OCI-LY1 (cell line): Measurements from ENCODE around the gene SLC12A7.

Source experiments
- H2AFZ ChIP-seq: fragments of 200-600 bp; sonication (generic), shearing (Covaris generic); 2 replicates; pipeline ENCODE4 v1.6.0; 2014; ENCODE audit warnings: antibody characterized with exemption, mild to moderate bottlenecking, low read length
- H3F3A ChIP-seq: fragments of 200-600 bp; sonication (generic), shearing (Covaris generic); 2 replicates; pipeline ENCODE4 v1.6.0; 2014; ENCODE audit warnings: mild to moderate bottlenecking, antibody characterized with exemption, low read length, moderate library complexity; ENCODE audit not compliant: insufficient read depth
- H3K27ac ChIP-seq: fragments of 200-600 bp; sonication (generic); 2 replicates; pipeline ENCODE4 v1.5.1; 2014; ENCODE audit warnings: low read length, mixed run types, mild to moderate bottlenecking, low read depth; ENCODE audit not compliant: poor library complexity, severe bottlenecking
- H3K27me3 ChIP-seq: fragments of 200-600 bp; sonication (generic); 2 replicates; pipeline ENCODE4 v1.6.0; 2014; ENCODE audit warnings: antibody characterized with exemption, mild to moderate bottlenecking, low read length, moderate library complexity; ENCODE audit not compliant: insufficient read depth
- H3K36me3 ChIP-seq: fragments of 200-600 bp; sonication (generic); 2 replicates; pipeline ENCODE4 v1.6.1; 2014; ENCODE audit warnings: mild to moderate bottlenecking, antibody characterized with exemption, low read length, moderate library complexity, mixed read lengths; ENCODE audit not compliant: insufficient read depth
- H3K4me1 ChIP-seq: fragments of 200-600 bp; sonication (generic); 2 replicates; pipeline ENCODE4 v1.5.1; 2014; ENCODE audit warnings: mild to moderate bottlenecking, low read length, moderate library complexity; ENCODE audit not compliant: insufficient read depth, severe bottlenecking
- H3K4me2 ChIP-seq: fragments of 200-600 bp; sonication (generic), shearing (Covaris generic); 2 replicates; pipeline ENCODE4 v1.6.1; 2014; ENCODE audit warnings: low read length
- H3K4me3 ChIP-seq: fragments of 200-600 bp; sonication (generic); 2 replicates; pipeline ENCODE4 v1.5.1; 2014; ENCODE audit warnings: low read length, low read depth, mild to moderate bottlenecking, mixed read lengths; ENCODE audit not compliant: poor library complexity, severe bottlenecking
- H3K79me2 ChIP-seq: fragments of 200-600 bp; shearing (Covaris generic); 2 replicates; pipeline ENCODE4 v1.6.1; 2016; ENCODE audit warnings: mixed run types, low read length, mixed read lengths; ENCODE audit not compliant: insufficient read depth
- H3K9ac ChIP-seq: fragments of 200-600 bp; sonication (generic), shearing (Covaris generic); 2 replicates; pipeline ENCODE4 v1.6.1; 2014; ENCODE audit warnings: mild to moderate bottlenecking, low read length, mixed read lengths
- H3K9me2 ChIP-seq: fragments of 200-600 bp; sonication (generic), shearing (Covaris generic); 2 replicates; pipeline ENCODE4 v1.6.1; 2014; ENCODE audit warnings: low read depth, mild to moderate bottlenecking, low read length, mixed read lengths
- H3K9me3 ChIP-seq: fragments of 200-600 bp; shearing (Covaris generic); 2 replicates; pipeline ENCODE4 v1.6.1; 2014; ENCODE audit warnings: low read length, mixed read lengths
- H4K20me1 ChIP-seq: fragments of 200-600 bp; sonication (generic), shearing (Covaris generic); 2 replicates; pipeline ENCODE4 v1.6.0; 2016; ENCODE audit warnings: mild to moderate bottlenecking, low read length; ENCODE audit not compliant: insufficient read depth
- CTCF ChIP-seq: fragments of 200-600 bp; sonication (generic), shearing (Covaris generic); IDR thresholded peaks from 2 replicates; pipeline ENCODE4 v1.5.1; 2017; ENCODE audit warnings: mild to moderate bottlenecking, antibody characterized with exemption, low read length, moderate library complexity, mixed read lengths
- EZH2 ChIP-seq: fragments of 200-600 bp; sonication (generic), shearing (Covaris generic); IDR thresholded peaks from 2 replicates; pipeline ENCODE4 v1.8.0; 2017; ENCODE audit warnings: borderline replicate concordance, mixed run types, mild to moderate bottlenecking, antibody characterized with exemption, low read length, moderate library complexity, mixed read lengths

Gene SLC12A7

GRCh38 chr5:1047332-1047965 is 64.4 kb downstream of the SLC12A7 start:
- TF ChIP-seq EZH2: no peak
- no peak for TF ChIP-seq CTCF
- no peak overlapping the region for H3K4me2 ChIP-seq

GRCh38 chr5:1045960-1046560 is 65.8 kb downstream of the SLC12A7 start:
- no peak overlapping the region for H3K27ac ChIP-seq

More at GRCh38 chr5:1047332-1047965, 64.4 kb downstream of the SLC12A7 start:
- Histone ChIP-seq H3K27me3 (no peaks in the 10 kb centered on the region), H3K27ac (no peak overlapping the region), H3K9ac (no peak overlapping the region), H3K9me2 (no peaks in the 10 kb centered on the region), H3K79me2 (no peaks in the 10 kb centered on the region), H3K4me1 (no peaks in the 10 kb centered on the region), H2AFZ (no peak overlapping the region), H3K4me3 (no peak overlapping the region), H3K36me3 (no peaks in the 10 kb centered on the region), H3F3A (no peaks in the 10 kb centered on the region), H4K20me1 (no peaks in the 10 kb centered on the region), H3K9me3 (no peaks in the 10 kb centered on the region)

GRCh38 chr5:1044117-1044516 is 67.7 kb downstream of the SLC12A7 start:
- Histone ChIP-seq H3K4me3 (no peak overlapping the region), H2AFZ (no peak overlapping the region), H3K27ac (no peak overlapping the region), H3K4me1 (no peaks in the 10 kb centered on the region), H3K9me3 (no peaks in the 10 kb centered on the region), H4K20me1 (no peaks in the 10 kb centered on the region), H3K36me3 (no peaks in the 10 kb centered on the region), H3F3A (no peaks in the 10 kb centered on the region), H3K27me3 (peaks cover 4% of the 10 kb centered on the region; the same call in 1 of the 2 replicates), H3K9ac (no peak overlapping the region), H3K79me2 (no peaks in the 10 kb centered on the region), H3K9me2 (no peaks in the 10 kb centered on the region), H3K4me2 (no peak overlapping the region)
- TF ChIP-seq CTCF (no peak), EZH2 (no peak)

More at GRCh38 chr5:1045960-1046560, 65.8 kb downstream of the SLC12A7 start:
- no peaks in the 10 kb centered on the region for H3K36me3 ChIP-seq
- H3F3A ChIP-seq: no peaks in the 10 kb centered on the region
- H3K9me3 ChIP-seq: no peaks in the 10 kb centered on the region
- no peaks in the 10 kb centered on the region for H3K9me2 ChIP-seq
- H2AFZ ChIP-seq: no peak overlapping the region
- H4K20me1 ChIP-seq: no peaks in the 10 kb centered on the region
- no peaks in the 10 kb centered on the region for H3K4me1 ChIP-seq
- no peaks in the 10 kb centered on the region for H3K79me2 ChIP-seq
- no peaks in the 10 kb centered on the region for H3K27me3 ChIP-seq
- no peak for TF ChIP-seq EZH2
- no peak for TF ChIP-seq CTCF
- no peak overlapping the region for H3K9ac ChIP-seq
- no peak overlapping the region for H3K4me3 ChIP-seq
- no peak overlapping the region for H3K4me2 ChIP-seq
